GM18519 (cell line): ENCODE data around the gene AQP12A.
"Not testable (repeated sequence)": the region's sequence is repeated elsewhere in the genome, so short reads cannot be mapped to it uniquely, and the experiment has no call there.

Experiments used
- ATAC-seq: cut with Tn5 transposase; IDR thresholded peaks from one replicate; pipeline ENCODE4 v1.9.1; 2021; ENCODE audit warnings: mild to moderate bottlenecking, moderate library complexity; ENCODE audit not compliant: unreplicated experiment, low FRiP score

The AQP12A gene

GRCh38 chr2:240686460-240686859, 5.2 kb upstream of the AQP12A start:
- ATAC-seq = no peak

- no peak for ATAC-seq
Measured at GRCh38 chr2:240687045-240687740, 4.5 kb upstream of the AQP12A start.

GRCh38 chr2:240687741-240688552, 3.7 kb upstream of the AQP12A start:
- no peak for ATAC-seq

GRCh38 chr2:240688553-240688919, 3.1 kb upstream of the AQP12A start:
- no peak for ATAC-seq

GRCh38 chr2:240689975-240690374, 1.7 kb upstream of the AQP12A start:
- ATAC-seq = no peak

GRCh38 chr2:240690421-240691074, 1.1 kb upstream of the AQP12A start:
- not testable (repeated sequence) for ATAC-seq

- not testable (repeated sequence) for ATAC-seq
Measured at GRCh38 chr2:240691075-240691427, 615 bp upstream of the AQP12A start.

- not testable (repeated sequence) for ATAC-seq
Measured at GRCh38 chr2:240692583-240693561, 1.2 kb downstream of the AQP12A start.

- not testable (repeated sequence) for ATAC-seq
Measured at GRCh38 chr2:240694304-240694703, 2.6 kb downstream of the AQP12A start.

- ATAC-seq = not testable (repeated sequence)
Measured at GRCh38 chr2:240695593-240695992, 3.9 kb downstream of the AQP12A start.

GRCh38 chr2:240696469-240696868, 4.8 kb downstream of the AQP12A start:
- ATAC-seq = not testable (repeated sequence)

- ATAC-seq = not testable (repeated sequence)
Measured at GRCh38 chr2:240698852-240699561, 7.3 kb downstream of the AQP12A start.

GRCh38 chr2:240699835-240700234, 8.2 kb downstream of the AQP12A start:
- ATAC-seq = not testable (repeated sequence)

- ATAC-seq = not testable (repeated sequence)
Measured at GRCh38 chr2:240700616-240701015, 8.9 kb downstream of the AQP12A start.

GRCh38 chr2:240701091-240701735, 9.5 kb downstream of the AQP12A start:
- ATAC-seq = no peak

- no peak for ATAC-seq
Measured at GRCh38 chr2:240701736-240702639, 10.3 kb downstream of the AQP12A start.

- ATAC-seq = no peak
Measured at GRCh38 chr2:240702640-240703011, 11.0 kb downstream of the AQP12A start.
